HG03571 (cell line): Measurements from ENCODE around the gene MAP1S.
A peak's percentile ranks its signal among the peaks of the same experiment; 100 is the strongest.

ENCODE experiments used
- ATAC-seq: cut with Tn5 transposase; IDR thresholded peaks from one replicate; pipeline ENCODE4 v1.9.1; 2021; ENCODE audit not compliant: unreplicated experiment

Gene MAP1S, protein sequence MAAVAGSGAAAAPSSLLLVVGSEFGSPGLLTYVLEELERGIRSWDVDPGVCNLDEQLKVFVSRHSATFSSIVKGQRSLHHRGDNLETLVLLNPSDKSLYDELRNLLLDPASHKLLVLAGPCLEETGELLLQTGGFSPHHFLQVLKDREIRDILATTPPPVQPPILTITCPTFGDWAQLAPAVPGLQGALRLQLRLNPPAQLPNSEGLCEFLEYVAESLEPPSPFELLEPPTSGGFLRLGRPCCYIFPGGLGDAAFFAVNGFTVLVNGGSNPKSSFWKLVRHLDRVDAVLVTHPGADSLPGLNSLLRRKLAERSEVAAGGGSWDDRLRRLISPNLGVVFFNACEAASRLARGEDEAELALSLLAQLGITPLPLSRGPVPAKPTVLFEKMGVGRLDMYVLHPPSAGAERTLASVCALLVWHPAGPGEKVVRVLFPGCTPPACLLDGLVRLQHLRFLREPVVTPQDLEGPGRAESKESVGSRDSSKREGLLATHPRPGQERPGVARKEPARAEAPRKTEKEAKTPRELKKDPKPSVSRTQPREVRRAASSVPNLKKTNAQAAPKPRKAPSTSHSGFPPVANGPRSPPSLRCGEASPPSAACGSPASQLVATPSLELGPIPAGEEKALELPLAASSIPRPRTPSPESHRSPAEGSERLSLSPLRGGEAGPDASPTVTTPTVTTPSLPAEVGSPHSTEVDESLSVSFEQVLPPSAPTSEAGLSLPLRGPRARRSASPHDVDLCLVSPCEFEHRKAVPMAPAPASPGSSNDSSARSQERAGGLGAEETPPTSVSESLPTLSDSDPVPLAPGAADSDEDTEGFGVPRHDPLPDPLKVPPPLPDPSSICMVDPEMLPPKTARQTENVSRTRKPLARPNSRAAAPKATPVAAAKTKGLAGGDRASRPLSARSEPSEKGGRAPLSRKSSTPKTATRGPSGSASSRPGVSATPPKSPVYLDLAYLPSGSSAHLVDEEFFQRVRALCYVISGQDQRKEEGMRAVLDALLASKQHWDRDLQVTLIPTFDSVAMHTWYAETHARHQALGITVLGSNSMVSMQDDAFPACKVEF

DNA sequence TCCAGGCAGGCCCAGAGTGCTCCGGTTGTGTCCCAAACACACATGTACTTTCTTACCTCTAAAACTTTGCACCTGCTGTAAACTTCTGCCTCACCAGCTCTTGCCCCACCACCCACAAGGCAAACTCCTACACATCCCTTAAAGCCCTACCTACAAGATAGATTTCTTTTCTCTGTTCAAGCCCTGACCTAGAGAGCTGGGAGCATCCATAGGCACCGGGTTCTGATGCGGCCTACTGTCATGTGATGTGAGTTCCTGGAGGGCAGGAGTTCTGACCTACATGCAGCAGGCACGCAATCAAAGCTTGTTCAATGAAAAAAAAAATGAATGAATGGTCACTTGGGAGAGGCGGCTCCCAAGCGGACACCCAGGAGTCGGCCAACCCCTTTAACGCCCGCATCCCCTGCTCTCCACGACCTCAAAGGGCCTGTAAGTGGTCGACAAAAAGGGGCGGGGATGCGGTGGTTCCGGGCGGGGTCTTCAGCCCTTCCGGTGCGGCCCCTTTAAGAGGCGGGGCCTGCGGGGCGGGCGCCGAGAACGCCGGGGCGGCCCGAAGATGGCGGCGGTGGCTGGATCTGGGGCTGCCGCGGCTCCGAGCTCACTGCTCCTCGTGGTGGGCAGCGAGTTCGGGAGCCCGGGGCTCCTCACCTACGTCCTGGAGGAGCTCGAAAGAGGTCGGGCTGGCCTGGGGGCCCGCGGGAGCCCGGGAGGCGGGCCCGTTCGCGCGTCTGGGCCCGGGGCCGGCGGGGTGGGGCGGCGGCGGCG lies at the start of gene MAP1S:
Gene MAP1S (plus strand): TSS at position 534 of the 765 bp plus-strand sequence. CDS start 23 bp downstream, at position 557.
- no peak for ATAC-seq

DNA sequence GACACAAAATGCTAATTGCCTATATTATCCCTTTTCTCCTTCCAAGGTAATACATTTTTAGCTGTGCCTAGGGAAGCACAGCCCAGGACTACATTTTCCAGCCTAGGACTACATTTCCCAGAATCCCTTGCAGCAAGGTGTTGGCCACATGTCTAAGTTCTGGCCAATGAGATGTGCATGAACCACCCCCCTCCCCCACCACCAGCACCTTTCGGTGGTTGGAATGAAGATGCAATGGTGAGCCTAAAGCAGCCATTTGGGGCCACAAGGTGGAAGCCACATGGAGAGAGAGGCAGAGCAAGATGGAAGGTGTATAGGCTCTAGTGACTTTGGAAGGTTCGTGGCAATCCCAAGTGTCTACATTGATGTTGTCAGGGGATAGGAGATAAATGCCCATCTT lies 47.4 kb upstream of the MAP1S start:
- ATAC-seq: no peak

DNA sequence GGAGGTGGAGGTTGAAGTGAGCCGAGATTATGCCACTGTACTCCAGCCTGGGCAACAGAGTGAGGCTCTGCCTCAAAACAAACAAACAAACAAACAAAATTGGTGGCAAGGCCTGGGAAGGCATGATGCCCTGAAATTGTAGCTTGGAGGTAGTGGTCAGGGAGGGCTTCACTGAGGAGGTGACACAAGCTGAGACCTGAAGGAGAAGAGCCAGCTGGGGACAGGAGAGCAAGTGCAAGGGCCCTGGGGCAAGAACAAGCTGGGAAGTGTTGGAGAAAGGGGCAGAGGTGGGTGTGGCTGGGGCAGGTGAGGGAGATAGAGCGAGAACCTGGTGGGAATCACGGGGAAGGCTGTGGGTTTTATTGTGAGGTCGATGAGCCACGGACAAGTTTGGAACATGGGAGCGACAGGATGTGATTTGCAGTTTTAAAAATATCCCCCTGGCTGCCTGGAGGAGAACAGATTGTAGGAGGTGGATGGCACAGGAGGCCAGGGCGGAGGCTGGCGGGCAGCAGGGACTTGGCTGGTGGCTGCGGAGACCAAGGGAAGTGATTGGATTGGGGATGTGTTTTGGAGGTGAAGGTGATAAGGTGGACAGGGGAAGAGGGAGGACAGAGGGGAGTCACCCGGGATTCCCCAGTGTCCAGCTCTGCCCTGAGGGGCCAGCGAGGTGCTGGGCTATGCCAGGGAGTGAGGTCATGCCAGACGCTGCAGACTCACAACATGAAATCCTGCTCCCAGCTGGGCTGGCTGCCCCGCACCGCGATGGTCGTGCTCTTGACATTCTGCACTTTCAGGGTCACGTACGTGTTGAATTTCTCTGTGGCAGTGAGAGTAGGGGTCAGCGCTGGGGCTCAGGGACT lies 45.1 kb upstream of the MAP1S start:
- ATAC-seq: no peak

DNA sequence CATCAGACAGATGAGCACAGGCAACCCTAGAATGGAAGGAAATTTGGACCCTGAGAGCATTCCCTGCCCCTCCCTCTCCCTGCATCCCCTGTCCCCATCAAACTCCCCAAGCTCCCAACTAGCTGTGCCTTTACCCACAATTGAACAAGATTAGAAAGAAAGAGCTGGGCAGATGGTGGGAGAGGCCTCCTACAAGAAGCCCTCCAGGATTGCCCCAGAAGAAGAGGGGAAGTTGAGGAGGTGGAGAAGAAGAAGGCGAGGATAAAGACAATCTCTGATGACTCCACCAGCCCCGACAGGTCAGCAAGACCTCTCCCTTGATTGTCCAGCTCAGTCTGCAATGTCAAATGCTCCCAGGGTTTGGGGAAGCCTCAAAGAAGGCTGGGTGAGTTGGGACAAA lies 43.0 kb upstream of the MAP1S start:
- ATAC-seq: no peak

DNA sequence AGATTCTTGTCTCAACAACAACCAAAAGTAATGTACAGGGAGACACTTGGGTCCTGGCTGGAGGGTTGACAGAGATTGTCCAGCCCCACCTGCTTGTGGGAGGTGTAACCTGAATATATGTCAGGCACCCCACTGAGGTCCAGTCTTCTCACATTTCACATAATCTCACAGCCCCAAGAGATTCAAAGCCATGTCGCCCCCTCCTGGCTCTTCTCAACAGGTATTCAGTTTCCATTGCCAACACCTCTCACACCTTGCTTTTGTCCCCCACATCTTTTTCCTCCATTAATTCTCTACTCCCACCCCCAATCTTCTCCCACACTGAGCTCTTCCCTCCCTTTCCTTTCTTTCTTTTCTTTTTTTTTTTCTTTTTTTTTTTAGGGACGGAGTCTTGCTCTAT lies 42.3 kb upstream of the MAP1S start:
- no peak for ATAC-seq

DNA sequence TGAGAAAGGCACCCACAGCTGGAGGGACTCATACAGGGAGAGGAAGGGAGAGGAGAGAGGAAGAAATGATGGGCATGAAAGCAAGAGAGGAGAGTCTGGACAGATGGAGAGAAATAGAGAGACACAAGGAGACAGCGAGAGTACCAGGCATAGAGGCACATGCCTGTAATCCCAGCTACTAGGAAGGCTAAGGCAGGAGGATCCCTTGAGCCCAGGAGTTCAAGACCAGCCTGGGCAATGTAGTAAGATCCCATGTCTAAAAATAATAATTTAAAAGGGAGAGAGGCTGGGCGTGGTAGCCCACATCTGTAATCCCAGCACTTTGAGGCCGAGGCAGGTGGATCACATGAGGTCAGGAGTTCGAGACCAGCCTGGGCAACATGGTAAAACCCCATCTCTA lies 40.4 kb upstream of the MAP1S start:
- ATAC-seq: no peak

DNA sequence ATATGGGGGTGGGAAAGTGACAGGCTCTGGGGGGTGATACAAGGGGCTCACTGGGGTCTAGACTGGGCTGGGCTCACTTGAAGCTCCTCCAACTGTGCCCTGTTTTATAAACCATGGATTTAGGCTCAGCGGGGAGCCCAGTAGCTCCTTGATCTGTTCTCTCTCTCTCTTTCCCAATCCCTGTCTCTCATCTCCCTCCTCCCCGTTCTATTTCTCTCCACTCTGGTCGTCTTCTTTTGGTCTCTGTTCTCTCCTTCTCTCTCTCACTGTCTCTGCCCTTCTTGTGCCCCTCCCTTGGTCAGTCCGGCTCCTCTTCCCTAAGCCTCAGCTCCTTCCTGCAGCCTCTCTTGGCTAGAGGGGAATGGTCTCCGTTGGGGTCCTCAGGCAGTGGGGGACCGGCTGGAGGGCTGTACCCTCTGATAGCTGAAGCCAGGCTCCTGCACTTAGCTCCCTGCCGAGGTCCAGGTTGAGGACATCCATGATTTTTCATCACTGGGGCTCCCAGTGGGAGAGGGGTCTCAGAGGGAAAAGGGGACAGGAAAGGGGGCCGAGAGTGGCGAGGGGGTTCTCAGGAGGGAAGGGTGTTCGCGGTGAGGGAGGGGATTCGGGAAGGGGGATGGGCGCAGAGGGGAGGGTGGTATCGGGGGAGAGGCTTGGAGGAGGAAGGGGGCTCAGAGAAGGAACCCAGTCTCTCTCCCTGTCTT lies 39.6 kb upstream of the MAP1S start:
- no peak for ATAC-seq

DNA sequence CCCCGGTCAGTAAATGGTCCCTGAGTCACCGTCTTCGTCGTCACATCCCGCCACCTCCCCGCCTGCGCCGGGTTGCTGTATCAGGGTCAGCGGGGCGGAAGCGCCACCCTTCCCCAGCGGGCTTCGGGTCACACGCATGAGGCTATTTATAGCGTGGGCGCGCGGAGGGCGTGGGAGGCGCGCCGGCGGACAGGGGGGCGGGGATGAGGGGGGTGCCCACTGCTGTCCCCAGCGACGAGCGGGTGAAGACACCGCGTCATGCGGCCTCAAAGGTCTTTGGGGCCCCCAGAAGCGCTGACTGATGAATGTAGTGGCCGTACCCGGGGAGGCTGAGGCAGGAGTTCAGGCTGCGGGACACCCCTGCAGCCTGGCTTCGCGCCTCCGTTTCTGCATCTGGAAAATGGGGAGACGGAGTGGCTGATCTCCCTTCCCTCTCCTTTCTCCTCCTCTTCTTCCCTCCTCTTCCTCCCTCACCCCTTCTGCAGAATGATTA lies 39.0 kb upstream of the MAP1S start:
- ATAC-seq: peak; percentile 42

DNA sequence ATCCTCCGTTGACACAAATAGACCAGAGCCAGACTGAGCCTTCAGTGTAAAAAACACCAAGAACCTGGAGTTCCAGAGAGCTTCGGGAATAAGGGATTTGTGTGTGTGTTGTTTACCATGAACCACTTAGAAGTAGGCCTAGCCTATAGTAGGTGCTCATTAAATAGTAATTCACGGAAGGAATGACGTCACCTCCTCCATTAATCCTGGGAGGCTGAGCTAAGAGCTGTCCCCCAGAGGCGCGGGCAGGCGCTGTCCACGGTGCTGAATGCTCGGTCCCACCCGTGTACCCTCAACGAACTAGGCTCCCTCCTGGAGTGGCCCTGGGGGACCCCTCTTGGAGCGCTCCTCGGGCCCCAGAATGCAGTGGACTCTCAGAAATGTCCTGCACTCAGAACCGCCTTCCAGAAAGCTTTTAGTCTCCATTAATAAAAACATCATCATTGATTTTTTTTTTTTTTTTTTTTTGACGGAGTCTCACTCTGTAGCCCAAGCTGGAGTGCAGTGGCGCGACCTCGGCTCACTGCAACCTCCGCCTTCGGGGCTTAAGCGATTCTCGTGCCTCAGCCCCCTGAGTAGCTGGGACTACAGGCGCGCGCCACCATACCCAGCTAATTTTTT lies 37.7 kb upstream of the MAP1S start:
- ATAC-seq: no peak

DNA sequence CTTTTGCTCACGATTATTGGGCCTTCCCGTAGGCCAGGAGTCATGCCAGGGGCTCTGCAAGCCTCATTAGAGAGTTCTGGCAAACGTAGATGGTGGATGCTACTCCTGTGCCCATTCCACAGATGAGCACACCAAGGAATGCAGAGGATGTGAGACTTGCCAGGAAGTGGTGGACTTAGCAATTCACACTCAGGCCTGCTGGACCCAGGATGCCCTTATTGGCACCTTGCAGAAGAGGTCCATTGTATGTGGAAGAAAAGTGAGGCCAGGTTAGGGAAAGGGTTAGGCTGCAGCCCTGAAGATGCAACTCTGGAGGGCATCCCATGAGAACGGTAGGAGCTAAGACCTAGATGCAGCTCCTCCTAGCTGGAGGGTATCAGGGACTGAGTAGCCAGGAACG lies 37.0 kb upstream of the MAP1S start:
- ATAC-seq: no peak

DNA sequence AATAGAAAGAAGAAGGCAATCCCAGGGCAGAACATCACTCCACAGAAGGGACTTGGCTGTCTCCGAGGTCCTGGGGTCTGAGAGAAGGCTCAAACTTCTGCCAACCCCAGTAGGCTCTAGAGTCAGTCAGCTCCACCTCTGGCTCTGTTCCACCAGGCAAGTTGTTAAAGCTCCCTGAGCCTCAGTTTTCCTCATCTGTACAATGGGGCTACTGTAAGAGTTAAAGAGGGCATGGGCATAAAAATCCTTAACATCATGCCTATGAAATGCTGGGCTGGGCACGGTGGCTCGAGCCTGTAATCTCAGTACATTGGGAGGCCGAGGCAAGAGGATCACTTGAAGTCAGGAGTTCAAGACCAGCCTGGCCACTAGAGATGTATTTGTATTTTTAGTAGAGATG lies 36.2 kb upstream of the MAP1S start:
- no peak for ATAC-seq

DNA sequence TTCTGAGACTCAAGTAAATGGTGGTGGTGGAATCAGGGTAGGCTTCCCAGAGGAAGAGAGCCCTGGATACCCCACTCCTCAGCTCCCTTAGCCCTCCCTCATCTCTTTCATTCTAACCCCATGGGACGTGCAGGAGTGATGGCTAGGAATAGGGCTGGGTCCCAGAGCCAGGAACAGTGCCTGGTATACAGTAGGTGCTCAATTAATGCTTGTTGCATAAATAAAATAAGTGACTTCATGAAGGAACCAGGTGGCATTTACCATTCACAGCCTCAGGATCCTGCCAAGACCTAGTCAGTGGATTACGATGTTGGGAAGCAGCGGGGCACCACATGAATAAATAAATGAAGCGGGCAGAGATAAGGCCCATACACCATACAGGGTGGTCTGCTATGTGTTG lies 35.0 kb upstream of the MAP1S start:
- ATAC-seq: no peak

DNA sequence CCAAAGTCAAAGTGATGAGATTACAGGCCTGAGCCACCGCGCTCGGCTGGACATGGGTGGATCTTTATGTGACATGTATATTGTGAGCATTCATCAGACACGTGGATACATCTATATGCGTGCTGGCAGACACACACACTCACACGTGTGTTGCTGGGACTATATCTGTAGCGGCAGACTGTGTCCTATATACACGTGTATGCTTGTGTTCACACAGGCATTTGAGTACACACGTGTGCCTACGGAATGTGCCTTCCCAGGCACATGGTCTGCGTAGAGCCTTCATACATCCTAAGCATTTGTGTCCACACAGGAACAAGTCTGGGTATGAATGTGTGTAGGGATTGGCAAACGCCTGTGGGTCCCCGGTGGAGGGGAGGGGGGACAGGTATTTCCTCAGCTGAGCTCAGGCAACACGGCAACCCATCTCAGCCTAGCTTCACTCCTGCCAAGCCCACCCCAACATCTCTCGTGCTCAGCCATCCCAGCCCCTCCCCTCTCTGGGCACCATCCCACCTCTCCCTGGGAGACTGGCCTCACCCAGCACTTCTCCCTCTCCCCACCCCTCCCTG lies 33.7 kb upstream of the MAP1S start:
- ATAC-seq: no peak

DNA sequence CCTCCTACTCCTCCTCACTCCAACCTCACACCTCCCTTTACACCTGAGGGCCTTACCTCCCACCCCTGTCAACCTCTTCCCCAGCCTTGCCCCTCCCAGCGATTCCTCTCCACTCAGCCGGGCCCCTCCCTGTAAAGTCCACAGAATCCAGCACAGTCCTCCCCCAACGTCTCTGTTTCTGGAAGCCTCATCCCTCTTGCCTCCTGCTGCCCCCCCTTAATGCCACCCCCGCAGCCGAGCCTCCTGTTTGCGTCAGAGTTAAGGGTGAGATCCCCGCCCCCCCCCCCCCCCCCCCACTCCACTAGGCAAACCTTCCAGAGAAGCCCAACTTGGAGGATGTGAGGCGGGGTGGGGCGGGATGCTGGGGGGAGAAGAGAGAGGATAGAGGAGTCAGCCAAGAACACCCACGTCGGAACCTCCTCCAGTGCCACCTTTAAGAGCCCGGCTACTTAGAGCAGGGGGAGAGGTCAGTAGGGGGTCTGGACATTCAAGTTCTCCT lies 33.2 kb upstream of the MAP1S start:
- ATAC-seq: no peak

DNA sequence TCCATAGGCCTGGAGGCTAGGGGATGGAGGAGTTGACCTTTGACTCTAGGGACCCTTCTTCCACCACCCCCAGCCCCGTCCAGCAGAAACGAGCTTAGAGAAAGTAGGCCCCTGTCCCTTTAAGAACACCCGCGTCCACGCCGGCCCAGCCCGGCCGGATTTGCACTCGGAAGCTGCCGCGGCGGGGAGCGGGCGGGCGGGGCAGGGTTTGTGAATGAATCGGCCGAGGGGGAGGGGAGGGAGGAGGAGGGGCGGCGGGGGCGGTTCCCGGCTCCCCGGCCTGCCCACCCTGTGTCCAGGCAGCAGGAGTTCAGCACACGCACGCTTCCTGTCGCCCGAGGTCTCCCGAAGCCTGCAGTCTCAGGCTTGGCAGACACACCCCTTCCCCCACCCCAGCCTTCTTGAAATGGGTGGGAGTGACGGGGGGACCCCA lies 32.7 kb upstream of the MAP1S start:
- no peak for ATAC-seq

DNA sequence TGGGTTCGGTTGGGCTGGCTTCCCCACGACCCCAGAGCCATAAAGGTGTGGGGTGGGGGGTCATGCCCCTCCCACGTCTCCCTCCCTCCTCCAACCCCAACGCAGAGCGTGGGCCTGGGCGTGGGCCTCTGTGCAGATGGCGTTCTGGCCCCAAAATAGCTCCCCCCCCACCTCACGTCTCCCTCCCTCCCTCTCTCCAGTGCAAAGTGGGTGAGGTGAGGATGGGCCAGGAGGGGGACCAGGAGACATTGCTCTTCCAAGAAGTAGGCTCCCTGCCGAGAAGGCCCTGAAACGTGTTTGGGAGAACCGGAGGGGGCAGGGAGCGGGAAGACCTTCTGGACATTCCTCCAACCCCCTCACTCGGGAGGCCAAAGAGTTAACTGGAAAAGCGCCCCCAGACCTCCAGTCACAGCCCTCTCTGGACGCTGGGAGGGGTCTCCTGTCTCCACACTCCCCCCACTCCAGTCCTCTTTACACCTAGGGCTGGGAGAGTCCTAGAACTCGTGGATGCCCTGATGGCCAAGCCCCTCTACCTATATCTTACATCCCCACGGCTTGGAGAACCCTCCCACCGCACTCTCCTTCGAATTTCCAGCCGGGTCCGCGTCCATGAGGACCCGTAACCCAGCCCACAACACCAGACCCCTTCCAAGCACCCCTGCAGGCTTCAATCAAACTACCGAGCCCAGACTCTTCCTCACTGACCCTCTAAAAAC lies 32.0 kb upstream of the MAP1S start:
- no peak for ATAC-seq

DNA sequence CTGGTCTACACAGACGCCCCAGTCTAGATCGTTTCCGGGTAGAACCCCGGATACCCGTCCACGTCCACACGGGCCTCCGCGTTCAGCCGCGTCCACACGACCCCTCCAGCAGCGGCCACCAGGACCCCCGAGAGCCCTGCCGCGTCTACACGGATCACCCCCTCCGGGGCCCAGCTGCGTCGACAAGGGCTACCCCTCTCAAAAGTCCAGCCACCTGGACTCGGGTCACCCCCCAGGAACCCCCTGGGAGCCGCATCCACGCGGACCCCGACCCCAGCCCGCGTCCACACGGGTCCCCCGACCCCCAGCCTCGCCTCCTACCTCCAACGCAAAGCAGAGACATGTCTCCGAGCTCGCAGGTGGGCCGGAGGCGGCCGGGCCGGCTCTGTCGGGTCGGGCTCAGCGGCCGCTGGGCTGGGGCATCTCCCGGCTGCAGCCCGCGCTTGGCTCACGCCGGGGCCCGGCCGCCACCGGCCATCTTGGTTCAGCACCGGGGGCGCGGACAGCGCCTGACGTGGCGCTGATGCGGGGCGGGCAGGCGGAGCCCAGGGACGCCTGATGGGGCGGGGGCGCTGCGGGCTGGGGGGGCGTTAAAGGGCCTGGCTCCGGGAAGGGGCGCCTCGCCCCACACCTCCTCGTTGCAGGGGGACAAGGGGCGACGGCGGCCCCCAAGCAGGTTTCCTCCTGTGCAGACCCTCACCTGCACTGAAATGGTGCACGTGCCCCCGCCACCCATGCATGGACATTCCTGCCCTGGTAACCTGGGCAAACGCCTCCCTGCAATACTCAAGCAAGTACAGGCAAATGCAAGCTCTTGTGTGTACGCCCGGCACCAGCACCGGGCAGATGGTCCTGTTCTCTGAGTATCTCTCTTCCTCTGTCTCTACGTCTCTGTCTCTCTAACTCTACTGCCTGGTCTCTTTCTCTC lies 31.2 kb upstream of the MAP1S start, which contains the start of gene UNC13A:
Gene UNC13A (minus strand): TSS at position 498 of the 928 bp plus-strand sequence. CDS start 155 bp downstream, at position 343.
- ATAC-seq: no peak
